Vagina (tissue), 2 donors: Measurements from ENCODE around the gene GATAD2B. TPM values are rescaled to one million over a fixed set of nuclear protein-coding genes. Genes with fewer than 3 reads are reported as not detected.
"Not testable (repeated sequence)": the region's sequence is repeated elsewhere in the genome, so short reads cannot be mapped to it uniquely, and the experiment has no call there.

Experiments used
- DNase-seq, 2 donors: peaks; one replicate each; pipeline ENCODE4 v3.0.0-alpha.2; 2017; ENCODE audit errors: extremely low spot score in 2 of 2
- H3K27ac ChIP-seq: fragments of 200-600 bp; sonication (generic); one replicate; pipeline ENCODE4 v1.5.1; 2019
- H3K27me3 ChIP-seq: fragments of 200-600 bp; sonication (generic); one replicate; pipeline ENCODE4 v1.5.1; 2019
- H3K36me3 ChIP-seq, 2 donors: fragments of 200-600 bp; sonication (generic); one replicate each; pipeline ENCODE4 v1.5.1; 2017 to 2019
- H3K4me1 ChIP-seq: fragments of 200-600 bp; sonication (generic); one replicate; pipeline ENCODE4 v1.5.1; 2019
- H3K4me3 ChIP-seq, 2 donors: fragments of 200-600 bp; sonication (generic); 1 replicate in 1 of 2; 2 replicates in 1 of 2; pipeline ENCODE4 v1.5.1; 2016 to 2019
- H3K9me3 ChIP-seq: fragments of 200-600 bp; sonication (generic); one replicate; pipeline ENCODE4 v1.5.1; 2019
- POLR2A ChIP-seq, 2 donors: fragments of 450-650 bp; IDR thresholded peaks; one replicate each; pipeline ENCODE4 v1.6.1; 2017; ENCODE audit warnings: antibody characterized with exemption in 2 of 2, mild to moderate bottlenecking in 2 of 2, moderate library complexity in 2 of 2
- POLR2AphosphoS5 ChIP-seq, 2 donors: sonication (generic); formaldehyde crosslinking; IDR thresholded peaks; one replicate each; pipeline ENCODE4 v1.9.0; 2017; ENCODE audit warnings: antibody characterized with exemption in 2 of 2, mild to moderate bottlenecking in 2 of 2, low read depth in 1 of 2; ENCODE audit not compliant: insufficient read depth in 1 of 2
- intact Hi-C: fragments of 100-400 bp; cut with DNase I; formaldehyde crosslinking; loops from one replicate; pipeline ENCODE4 v1.15.1; 2023
- total RNA-seq: library from RNA; depleted of rRNA; stranded (reverse); fragments of >200 nt; gene quantifications from one replicate; pipeline ENCODE4 v1.2.3, GENCODE V29; 2016
- TF ChIP-seq, protein P1 (sequence below), 3 experiments: fragments of 450-650 bp in 2 of 3; fragments of 200-600 bp in 1 of 3; sonication (generic) in 1 of 3; IDR thresholded peaks; one replicate each; pipeline ENCODE4 v1.5.1; 2017 to 2019; ENCODE audit warnings: antibody characterized with exemption in 3 of 3, mild to moderate bottlenecking in 2 of 3, moderate library complexity in 2 of 3

The GATAD2B gene
- total RNA-seq, 1 donor from 2014 or later, result 24.1 TPM

- no peak overlapping the region for H3K27ac ChIP-seq
- intact Hi-C loops, result no loop called here
Measured at GRCh38 chr1:153769221-153769620, 153.6 kb downstream of the GATAD2B start.

GRCh38 chr1:153768316-153769181 is 154.2 kb downstream of the GATAD2B start:
- H3K27me3 ChIP-seq, result no peaks in the 10 kb centered on the region
- no peak overlapping the region for H3K4me3 ChIP-seq
- H3K4me1 ChIP-seq, result peaks cover 13% of the 10 kb centered on the region
- TF ChIP-seq, protein P1, sequence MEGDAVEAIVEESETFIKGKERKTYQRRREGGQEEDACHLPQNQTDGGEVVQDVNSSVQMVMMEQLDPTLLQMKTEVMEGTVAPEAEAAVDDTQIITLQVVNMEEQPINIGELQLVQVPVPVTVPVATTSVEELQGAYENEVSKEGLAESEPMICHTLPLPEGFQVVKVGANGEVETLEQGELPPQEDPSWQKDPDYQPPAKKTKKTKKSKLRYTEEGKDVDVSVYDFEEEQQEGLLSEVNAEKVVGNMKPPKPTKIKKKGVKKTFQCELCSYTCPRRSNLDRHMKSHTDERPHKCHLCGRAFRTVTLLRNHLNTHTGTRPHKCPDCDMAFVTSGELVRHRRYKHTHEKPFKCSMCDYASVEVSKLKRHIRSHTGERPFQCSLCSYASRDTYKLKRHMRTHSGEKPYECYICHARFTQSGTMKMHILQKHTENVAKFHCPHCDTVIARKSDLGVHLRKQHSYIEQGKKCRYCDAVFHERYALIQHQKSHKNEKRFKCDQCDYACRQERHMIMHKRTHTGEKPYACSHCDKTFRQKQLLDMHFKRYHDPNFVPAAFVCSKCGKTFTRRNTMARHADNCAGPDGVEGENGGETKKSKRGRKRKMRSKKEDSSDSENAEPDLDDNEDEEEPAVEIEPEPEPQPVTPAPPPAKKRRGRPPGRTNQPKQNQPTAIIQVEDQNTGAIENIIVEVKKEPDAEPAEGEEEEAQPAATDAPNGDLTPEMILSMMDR (IDR thresholded peaks at IDR 0.05), result no peak
- TF ChIP-seq POLR2A (IDR thresholded peaks at IDR 0.05), result no peak
- no peak for TF ChIP-seq POLR2AphosphoS5 (IDR thresholded peaks at IDR 0.05; ENCODE audit: insufficient read depth in 1 of 2, low read depth in 1 of 2)
- no peak for DNase-seq
- H3K9me3 ChIP-seq, result no peaks in the 10 kb centered on the region
- intact Hi-C loops, result no loop called here
- H3K27ac ChIP-seq, result no peak overlapping the region
- peaks cover 0 to 66% of the 10 kb centered on the region in 2 donors for H3K36me3 ChIP-seq

More at GRCh38 chr1:153769221-153769620, 153.6 kb downstream of the GATAD2B start:
- H3K27me3 ChIP-seq, result no peaks in the 10 kb centered on the region
- H3K9me3 ChIP-seq, result no peaks in the 10 kb centered on the region
- no peak for TF ChIP-seq POLR2AphosphoS5 (IDR thresholded peaks at IDR 0.05; ENCODE audit: insufficient read depth in 1 of 2, low read depth in 1 of 2)
- no peak for TF ChIP-seq POLR2A (IDR thresholded peaks at IDR 0.05)
- TF ChIP-seq, protein P1 (IDR thresholded peaks at IDR 0.05), result no peak
- DNase-seq, result no peak
- peaks cover 20% of the 10 kb centered on the region for H3K4me1 ChIP-seq
- H3K36me3 ChIP-seq, result peaks cover 0 to 62% of the 10 kb centered on the region in 2 donors
- no peak overlapping the region for H3K4me3 ChIP-seq

GRCh38 chr1:153767519-153767918 is 155.3 kb downstream of the GATAD2B start:
- no peak for DNase-seq
- no peaks in the 10 kb centered on the region for H3K27me3 ChIP-seq
- H3K9me3 ChIP-seq, result no peaks in the 10 kb centered on the region
- H3K36me3 ChIP-seq, result peaks cover 0 to 73% of the 10 kb centered on the region in 2 donors
- H3K27ac ChIP-seq, result no peak overlapping the region
- intact Hi-C loops, result no loop called here
- peaks cover 11% of the 10 kb centered on the region for H3K4me1 ChIP-seq
- H3K4me3 ChIP-seq, result no peak overlapping the region
- TF ChIP-seq POLR2A (IDR thresholded peaks at IDR 0.05) (no peak), POLR2AphosphoS5 (IDR thresholded peaks at IDR 0.05; ENCODE audit: insufficient read depth in 1 of 2, low read depth in 1 of 2) (no peak)
- TF ChIP-seq, protein P1 (IDR thresholded peaks at IDR 0.05), result no peak

- H3K4me3 ChIP-seq, DNase-seq, H3K9me3 ChIP-seq, H3K27ac ChIP-seq, H3K4me1 ChIP-seq, H3K27me3 ChIP-seq, intact Hi-C loops: not testable (repeated sequence)
- H3K36me3 ChIP-seq, result peaks cover 0 to 66% of the 10 kb centered on the region in 2 donors
Measured at GRCh38 chr1:153766663-153767062, 156.1 kb downstream of the GATAD2B start.

- H3K36me3 ChIP-seq, result peaks cover 0 to 72% of the 10 kb centered on the region in 2 donors
- H3K9me3 ChIP-seq, result no peaks in the 10 kb centered on the region
- TF ChIP-seq, protein P1 (IDR thresholded peaks at IDR 0.05), result no peak
- TF ChIP-seq POLR2AphosphoS5 (IDR thresholded peaks at IDR 0.05; ENCODE audit: insufficient read depth in 1 of 2, low read depth in 1 of 2) (no peak), POLR2A (IDR thresholded peaks at IDR 0.05) (no peak)
- H3K27me3 ChIP-seq, result no peaks in the 10 kb centered on the region
- no peak overlapping the region for H3K4me3 ChIP-seq
- H3K4me1 ChIP-seq, result no peaks in the 10 kb centered on the region
- H3K27ac ChIP-seq, result peak overlapping the region; percentile 6
- intact Hi-C loops, result no loop called here
- no peak for DNase-seq
Measured at GRCh38 chr1:153764310-153764709, 158.5 kb downstream of the GATAD2B start.
